ENCODE measurements around the gene TRIM65.

TRIM65 gene

DNA sequence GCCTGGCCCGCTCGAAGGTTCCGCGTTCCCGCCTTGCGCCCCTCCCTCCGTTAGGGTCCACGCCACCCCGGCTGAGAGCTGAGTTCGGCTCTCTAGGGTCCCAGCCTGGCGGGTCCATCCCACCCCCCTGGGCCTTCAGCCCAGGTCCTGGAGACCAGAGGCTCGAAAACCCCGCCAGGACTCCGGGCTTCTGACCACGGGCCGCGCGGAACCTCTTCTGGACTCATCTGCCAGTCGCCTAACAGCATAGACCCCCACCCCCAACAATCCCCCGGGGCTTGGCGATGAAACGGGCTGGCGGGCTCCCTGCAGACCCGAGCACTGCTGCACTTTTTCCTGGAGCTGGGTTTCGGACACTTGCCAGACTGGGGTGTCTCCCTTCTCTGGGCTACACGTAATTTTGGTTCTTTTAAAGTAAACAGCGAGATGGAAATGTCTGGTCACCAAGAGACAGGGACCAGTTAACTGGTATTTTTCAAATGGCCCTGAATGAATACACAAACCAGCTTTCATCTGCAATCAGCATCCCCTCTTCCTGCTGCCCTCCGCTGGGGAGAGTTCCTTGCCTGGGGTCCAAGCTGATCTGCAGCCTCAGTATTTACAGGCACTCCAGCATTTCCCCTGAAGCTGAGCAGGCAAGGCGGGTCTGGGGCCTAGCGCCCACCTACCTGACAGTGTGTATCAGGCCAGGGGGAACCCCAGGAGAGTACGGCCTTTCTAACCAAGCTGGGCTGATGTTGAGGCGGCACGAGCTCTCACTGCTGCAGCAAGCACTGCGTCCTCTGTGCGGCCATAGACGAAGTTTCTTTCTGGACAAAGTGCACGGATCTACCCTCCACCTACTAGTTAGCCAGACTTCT lies 639 bp upstream of the TRIM65 start:
- Histone ChIP-seq H3K9ac (ENCODE audit: low read length in 5 of 5) (peak overlapping the region in 4 of 5 donors; percentile 43 to 77 (median 68)), H3K4me3 (ENCODE audit: low read depth in 1 of 5, low read length in 5 of 5) (peak overlapping the region in 4 of 5 donors; percentile 22 to 83 (median 60)), H3K27me3 (ENCODE audit: control insufficient read depth in 5 of 5, insufficient read depth in 4 of 5, low read length in 5 of 5) (no peaks in the 10 kb centered on the region), H3K36me3 (ENCODE audit: control insufficient read depth in 5 of 5, insufficient read depth in 5 of 5, low read length in 5 of 5) (peaks cover 0 to 49% (median 42%) of the 10 kb centered on the region in 5 donors), H3K9me3 (ENCODE audit: control insufficient read depth in 5 of 5, low read length in 5 of 5) (no peaks in the 10 kb centered on the region), H3K4me1 (ENCODE audit: control insufficient read depth in 5 of 5, insufficient read depth in 5 of 5, low read length in 5 of 5) (peaks cover 2 to 50% (median 30%) of the 10 kb centered on the region in 5 donors), H3K27ac (ENCODE audit: low read depth, low read length) (peak overlapping the region; percentile 76)

DNA sequence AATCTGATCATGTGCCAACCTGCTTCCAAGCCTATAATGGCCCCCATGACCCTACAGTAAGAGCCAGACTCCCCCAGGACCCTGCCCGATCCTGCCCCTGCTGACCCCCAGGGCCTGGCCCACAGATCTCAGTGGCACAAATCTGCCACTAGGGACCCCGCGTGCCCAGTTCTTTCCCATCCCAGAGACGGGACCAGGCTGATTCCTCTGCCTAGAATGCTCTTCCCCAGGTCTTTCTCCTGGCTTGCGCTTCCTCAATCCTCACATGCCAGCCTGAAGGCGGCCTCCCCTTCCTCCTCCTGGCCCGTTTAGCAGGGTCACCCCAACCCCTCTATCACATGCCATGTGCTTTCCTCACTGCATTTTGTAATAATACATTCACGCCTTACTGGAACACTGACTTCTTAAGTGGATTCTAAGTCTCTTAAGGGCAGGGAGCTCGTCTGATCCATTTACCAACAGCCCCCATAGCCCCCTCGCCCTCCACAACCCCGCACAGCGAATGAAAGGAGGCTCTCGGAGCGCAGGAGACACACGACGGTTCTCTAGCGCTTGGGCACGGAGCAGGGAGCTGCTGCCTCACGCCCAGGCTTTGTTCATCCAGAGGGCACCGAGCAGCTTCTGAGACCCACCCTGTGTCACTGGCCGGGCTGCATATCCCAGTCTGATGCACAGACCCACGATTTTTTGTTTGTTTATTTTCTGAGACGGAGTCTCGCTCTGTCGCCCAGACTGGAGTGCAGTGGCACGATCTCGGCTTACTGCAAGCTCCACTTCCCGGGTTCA lies 1.2 kb downstream of the TRIM65 start:
- Histone ChIP-seq H3K4me1 (ENCODE audit: control insufficient read depth in 5 of 5, insufficient read depth in 5 of 5, low read length in 5 of 5) (peaks cover 2 to 55% (median 30%) of the 10 kb centered on the region in 5 donors), H3K27ac (ENCODE audit: low read depth, low read length) (peak overlapping the region; percentile 76), H3K36me3 (ENCODE audit: control insufficient read depth in 5 of 5, insufficient read depth in 5 of 5, low read length in 5 of 5) (peaks cover 0 to 49% (median 40%) of the 10 kb centered on the region in 5 donors)

DNA sequence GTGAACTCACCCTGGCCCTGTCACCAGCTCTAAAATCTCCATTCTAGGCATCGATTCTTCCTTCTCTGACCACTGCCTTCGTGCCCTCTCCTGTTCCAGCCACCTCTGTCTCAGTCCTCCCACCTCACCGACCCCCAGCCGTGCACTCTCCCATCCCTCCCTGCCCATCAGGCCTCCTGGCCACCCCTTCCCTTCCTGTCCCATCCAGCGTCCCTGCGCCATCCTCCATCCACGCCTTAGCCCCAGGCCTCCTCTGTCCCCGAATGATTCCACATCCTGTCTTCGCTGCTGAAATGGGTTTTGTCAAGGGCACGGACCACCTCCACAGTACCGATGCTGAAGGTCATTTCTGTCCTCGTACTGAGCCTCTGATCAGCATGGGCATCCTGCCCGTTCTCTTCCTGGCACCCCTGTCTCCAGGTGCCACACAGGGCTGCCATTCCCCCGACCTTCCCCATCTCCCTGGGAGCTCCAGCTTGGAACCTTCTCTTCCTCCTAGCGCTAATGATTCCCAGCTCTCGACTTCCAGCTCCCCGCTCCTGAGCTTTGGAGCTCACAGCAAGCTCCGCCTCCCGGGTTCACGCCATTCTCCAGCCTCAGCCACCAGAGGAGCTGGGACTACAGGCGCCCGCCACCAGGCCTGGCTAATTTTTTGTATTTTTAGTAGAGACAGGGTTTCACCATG lies 2.6 kb downstream of the TRIM65 start:
- Histone ChIP-seq H3K27ac (ENCODE audit: low read depth, low read length) (no peak overlapping the region), H3K4me3 (ENCODE audit: low read depth in 1 of 5, low read length in 5 of 5) (no peak overlapping the region), H3K27me3 (ENCODE audit: control insufficient read depth in 5 of 5, insufficient read depth in 4 of 5, low read length in 5 of 5) (no peaks in the 10 kb centered on the region), H3K9ac (ENCODE audit: low read length in 5 of 5) (peak overlapping the region in 3 of 5 donors; percentile 16 to 53 (median 33)), H3K9me3 (ENCODE audit: control insufficient read depth in 5 of 5, low read length in 5 of 5) (no peaks in the 10 kb centered on the region), H3K4me1 (ENCODE audit: control insufficient read depth in 5 of 5, insufficient read depth in 5 of 5, low read length in 5 of 5) (peaks cover 2 to 44% (median 30%) of the 10 kb centered on the region in 5 donors), H3K36me3 (ENCODE audit: control insufficient read depth in 5 of 5, insufficient read depth in 5 of 5, low read length in 5 of 5) (peaks cover 0 to 51% (median 40%) of the 10 kb centered on the region in 5 donors)

More for the DNA sequence above, 1.2 kb downstream of the TRIM65 start:
- H3K27me3 ChIP-seq (ENCODE audit: control insufficient read depth in 5 of 5, insufficient read depth in 4 of 5, low read length in 5 of 5) = no peaks in the 10 kb centered on the region
- no peaks in the 10 kb centered on the region for H3K9me3 ChIP-seq (ENCODE audit: control insufficient read depth in 5 of 5, low read length in 5 of 5)
- H3K9ac ChIP-seq (ENCODE audit: low read length in 5 of 5) = peak overlapping the region in 4 of 5 donors; percentile 63 to 78 (median 73)
- peak overlapping the region; percentile 59 to 83 (median 66) for H3K4me3 ChIP-seq (ENCODE audit: low read depth in 1 of 5, low read length in 5 of 5)

DNA sequence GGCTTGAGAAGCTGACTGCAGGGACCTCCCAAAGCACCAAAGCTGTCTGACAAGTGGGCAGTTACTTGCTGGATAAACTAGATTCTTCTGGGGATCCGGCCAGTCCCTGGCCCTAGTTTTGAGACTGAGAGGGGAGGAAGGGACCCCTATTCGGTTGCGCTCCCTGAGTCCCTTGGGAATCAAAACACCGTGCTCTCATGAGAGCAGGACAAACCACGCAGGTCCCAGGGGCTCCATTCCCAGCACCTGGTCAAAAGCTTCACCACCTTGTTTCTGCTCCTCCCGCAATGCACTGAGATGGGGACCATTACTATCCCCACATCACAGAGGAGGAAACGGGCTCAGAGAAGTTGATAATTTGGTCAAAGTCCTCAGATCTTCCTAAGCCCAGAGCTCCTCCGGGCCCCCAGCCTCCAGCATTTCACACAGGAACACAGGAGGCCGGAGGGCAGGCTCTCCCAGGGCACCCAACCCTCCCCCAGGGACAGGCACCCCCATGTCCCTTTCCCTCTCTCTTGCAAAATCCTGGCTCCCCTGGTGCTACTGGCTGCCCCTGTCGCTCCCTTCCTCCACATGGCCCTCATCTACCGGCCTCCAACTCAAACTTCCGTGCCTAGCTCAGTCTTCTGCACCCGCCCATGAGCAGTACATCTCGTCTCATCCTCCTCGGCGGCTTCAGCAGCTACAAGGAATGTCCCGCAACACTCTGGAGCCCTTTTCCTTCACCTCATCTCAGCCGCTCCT lies 3.3 kb downstream of the TRIM65 start:
- peak overlapping the region in 2 of 5 donors; percentile 7 to 33 for H3K9ac ChIP-seq (ENCODE audit: low read length in 5 of 5)
- H3K36me3 ChIP-seq (ENCODE audit: control insufficient read depth in 5 of 5, insufficient read depth in 5 of 5, low read length in 5 of 5) = peaks cover 0 to 45% (median 34%) of the 10 kb centered on the region in 5 donors
- H3K27me3 ChIP-seq (ENCODE audit: control insufficient read depth in 5 of 5, insufficient read depth in 4 of 5, low read length in 5 of 5) = no peaks in the 10 kb centered on the region
- peaks cover 2 to 43% (median 30%) of the 10 kb centered on the region in 5 donors for H3K4me1 ChIP-seq (ENCODE audit: control insufficient read depth in 5 of 5, insufficient read depth in 5 of 5, low read length in 5 of 5)
- no peaks in the 10 kb centered on the region for H3K9me3 ChIP-seq (ENCODE audit: control insufficient read depth in 5 of 5, low read length in 5 of 5)
- H3K4me3 ChIP-seq (ENCODE audit: low read depth in 1 of 5, low read length in 5 of 5) = no peak overlapping the region
- no peak overlapping the region for H3K27ac ChIP-seq (ENCODE audit: low read depth, low read length)

DNA sequence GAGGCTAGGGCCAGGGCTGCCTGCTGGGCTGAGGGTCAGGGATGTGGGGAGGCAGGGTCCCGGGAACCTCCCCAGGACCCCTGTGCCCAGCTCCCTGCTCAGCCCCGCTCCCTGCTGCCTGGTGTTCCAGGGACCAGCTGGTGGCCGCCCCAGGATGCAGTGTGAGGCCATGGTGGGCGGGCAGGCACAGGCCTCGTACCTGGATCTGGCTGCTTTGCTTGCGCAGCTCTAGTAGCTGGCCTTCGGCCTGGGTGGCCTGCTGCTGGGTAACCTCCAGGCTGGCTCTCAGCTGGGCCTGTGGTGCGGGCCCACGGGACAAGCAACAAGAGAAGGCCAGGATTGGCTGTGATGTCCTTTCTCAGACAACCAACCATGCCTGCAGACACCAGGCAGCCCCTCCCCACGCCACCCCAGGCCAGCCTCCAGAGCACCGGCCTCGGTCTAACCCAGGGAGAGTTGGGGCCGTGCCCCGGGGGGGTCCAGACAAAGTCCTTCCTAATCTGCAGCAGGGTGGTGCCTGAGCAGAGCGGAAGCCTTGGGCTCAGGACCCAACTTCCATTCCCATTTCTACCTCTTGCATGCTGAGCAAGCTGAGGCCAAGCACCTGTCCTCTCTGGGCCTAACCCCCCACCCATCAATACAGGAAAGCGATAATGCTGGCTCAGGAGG lies 4.1 kb downstream of the TRIM65 start:
- H3K36me3 ChIP-seq (ENCODE audit: control insufficient read depth in 5 of 5, insufficient read depth in 5 of 5, low read length in 5 of 5) = peaks cover 0 to 38% (median 28%) of the 10 kb centered on the region in 5 donors
- H3K4me1 ChIP-seq (ENCODE audit: control insufficient read depth in 5 of 5, insufficient read depth in 5 of 5, low read length in 5 of 5) = peaks cover 2 to 43% (median 30%) of the 10 kb centered on the region in 5 donors
- no peaks in the 10 kb centered on the region for H3K9me3 ChIP-seq (ENCODE audit: control insufficient read depth in 5 of 5, low read length in 5 of 5)
- no peak overlapping the region for H3K4me3 ChIP-seq (ENCODE audit: low read depth in 1 of 5, low read length in 5 of 5)
- no peaks in the 10 kb centered on the region for H3K27me3 ChIP-seq (ENCODE audit: control insufficient read depth in 5 of 5, insufficient read depth in 4 of 5, low read length in 5 of 5)
- H3K9ac ChIP-seq (ENCODE audit: low read length in 5 of 5) = no peak overlapping the region
- H3K27ac ChIP-seq (ENCODE audit: low read depth, low read length) = no peak overlapping the region

DNA sequence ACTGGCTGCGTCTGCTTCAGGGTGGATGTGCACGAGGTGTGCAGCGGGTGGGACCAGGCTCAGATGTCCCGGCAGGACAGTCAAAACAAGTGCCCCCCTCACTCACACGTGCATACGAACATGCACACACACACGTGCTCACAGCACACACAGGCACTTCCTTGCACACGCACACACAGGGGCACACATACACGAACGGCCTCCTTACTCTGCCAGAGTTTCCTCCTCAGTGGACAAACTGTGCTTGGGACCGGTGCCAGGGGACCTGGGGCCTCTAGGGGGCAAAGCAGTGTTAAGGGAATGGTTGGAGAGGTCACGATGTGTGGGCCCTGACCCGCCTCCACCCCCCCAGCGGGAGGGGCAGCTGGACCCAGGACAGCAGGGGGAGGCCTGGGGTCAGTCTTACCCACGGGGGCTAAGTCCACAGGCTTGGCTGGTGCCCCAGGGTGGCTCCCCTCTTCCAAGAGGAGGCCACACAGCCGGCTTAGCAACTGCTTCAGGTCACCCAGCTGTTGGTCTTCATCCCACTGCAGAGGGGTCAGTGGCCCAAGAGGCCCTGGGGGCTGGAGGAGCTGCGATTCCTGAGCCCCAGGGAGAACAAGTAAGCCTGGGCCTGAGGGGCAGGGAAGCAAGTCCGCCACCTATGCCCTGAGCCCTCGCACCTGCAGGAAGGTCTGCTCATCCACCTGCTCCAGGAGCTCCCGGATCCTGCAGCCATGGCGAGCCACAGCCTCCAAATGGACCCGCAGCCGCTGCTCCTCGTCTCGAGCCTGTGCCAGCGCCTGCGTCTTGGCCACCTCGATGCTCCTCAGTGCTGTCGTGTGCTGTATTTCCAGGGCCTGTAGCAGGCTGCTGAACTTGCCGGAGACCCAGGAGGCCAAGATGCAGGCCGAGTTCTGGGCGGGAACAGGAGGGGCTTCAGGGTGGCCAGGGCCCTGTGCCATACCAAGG lies 4.9 kb downstream of the TRIM65 start:
- Histone ChIP-seq H3K9me3 (ENCODE audit: control insufficient read depth in 5 of 5, low read length in 5 of 5) (no peaks in the 10 kb centered on the region), H3K9ac (ENCODE audit: low read length in 5 of 5) (no peak overlapping the region), H3K36me3 (ENCODE audit: control insufficient read depth in 5 of 5, insufficient read depth in 5 of 5, low read length in 5 of 5) (peaks cover 0 to 38% (median 28%) of the 10 kb centered on the region in 5 donors), H3K27me3 (ENCODE audit: control insufficient read depth in 5 of 5, insufficient read depth in 4 of 5, low read length in 5 of 5) (no peaks in the 10 kb centered on the region), H3K27ac (ENCODE audit: low read depth, low read length) (no peak overlapping the region), H3K4me1 (ENCODE audit: control insufficient read depth in 5 of 5, insufficient read depth in 5 of 5, low read length in 5 of 5) (peaks cover 2 to 36% (median 23%) of the 10 kb centered on the region in 5 donors), H3K4me3 (ENCODE audit: low read depth in 1 of 5, low read length in 5 of 5) (no peak overlapping the region)

DNA sequence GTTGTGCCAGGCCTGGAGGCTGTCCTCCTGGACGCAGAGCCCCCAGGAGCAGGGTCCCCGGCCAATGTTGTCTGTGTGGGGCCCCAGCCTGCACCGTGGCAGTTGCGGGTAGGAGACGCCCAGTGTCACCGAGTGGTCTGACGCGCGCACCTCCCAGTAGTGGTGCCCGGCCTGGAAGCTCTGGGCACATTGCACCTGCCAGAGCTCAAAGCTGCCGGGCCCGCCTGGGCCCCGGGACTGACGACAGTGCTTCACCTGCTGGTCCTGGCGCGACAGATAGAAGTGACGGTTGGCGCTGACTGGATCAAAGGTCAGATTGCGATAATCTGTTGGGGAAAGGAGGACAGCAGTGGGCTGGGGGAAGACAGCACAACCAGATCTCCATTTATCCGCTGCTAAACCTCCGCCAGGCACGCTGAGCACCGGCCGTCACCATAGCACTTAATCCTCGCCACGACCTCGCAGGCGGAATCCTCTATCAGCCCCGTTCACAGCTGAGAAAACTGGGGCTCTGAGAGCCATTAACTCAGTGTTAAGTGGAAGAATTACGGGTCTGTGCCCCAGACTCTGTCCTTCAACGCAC lies 5.6 kb downstream of the TRIM65 start:
- Histone ChIP-seq H3K4me1 (ENCODE audit: control insufficient read depth in 5 of 5, insufficient read depth in 5 of 5, low read length in 5 of 5) (peaks cover 2 to 36% (median 23%) of the 10 kb centered on the region in 5 donors), H3K36me3 (ENCODE audit: control insufficient read depth in 5 of 5, insufficient read depth in 5 of 5, low read length in 5 of 5) (peaks cover 0 to 38% (median 28%) of the 10 kb centered on the region in 5 donors), H3K27ac (ENCODE audit: low read depth, low read length) (no peak overlapping the region)

DNA sequence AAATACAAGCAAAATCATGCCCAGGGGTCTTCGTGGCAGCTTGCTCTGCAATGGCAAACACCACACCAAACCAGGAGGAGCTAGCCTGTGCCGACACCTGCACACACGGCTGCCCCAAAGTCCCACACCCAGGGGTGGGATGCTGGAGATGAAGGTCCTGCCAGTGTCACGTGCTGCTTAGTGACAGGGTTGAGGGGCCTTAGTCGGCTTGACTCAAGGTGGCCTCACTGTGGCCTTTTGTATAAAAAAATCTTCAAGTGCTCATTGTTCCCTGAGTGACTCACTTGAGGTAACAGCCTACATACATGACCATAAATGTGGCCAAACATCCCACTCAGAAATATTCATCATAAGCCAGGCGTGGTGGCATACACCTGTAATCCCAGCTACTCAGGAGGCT lies 7.3 kb downstream of the TRIM65 start:
- no peak overlapping the region for H3K9ac ChIP-seq (ENCODE audit: low read length in 5 of 5)
- no peak overlapping the region for H3K4me3 ChIP-seq (ENCODE audit: low read depth in 1 of 5, low read length in 5 of 5)
- peaks cover 0 to 22% (median 9%) of the 10 kb centered on the region in 5 donors for H3K4me1 ChIP-seq (ENCODE audit: control insufficient read depth in 5 of 5, insufficient read depth in 5 of 5, low read length in 5 of 5)
- H3K27ac ChIP-seq (ENCODE audit: low read depth, low read length) = no peak overlapping the region
- H3K9me3 ChIP-seq (ENCODE audit: control insufficient read depth in 5 of 5, low read length in 5 of 5) = no peaks in the 10 kb centered on the region
- H3K27me3 ChIP-seq (ENCODE audit: control insufficient read depth in 5 of 5, insufficient read depth in 4 of 5, low read length in 5 of 5) = no peaks in the 10 kb centered on the region
- peaks cover 0 to 38% (median 28%) of the 10 kb centered on the region in 5 donors for H3K36me3 ChIP-seq (ENCODE audit: control insufficient read depth in 5 of 5, insufficient read depth in 5 of 5, low read length in 5 of 5)

More for the DNA sequence above, 5.6 kb downstream of the TRIM65 start:
- no peak overlapping the region for H3K9ac ChIP-seq (ENCODE audit: low read length in 5 of 5)
- no peaks in the 10 kb centered on the region for H3K9me3 ChIP-seq (ENCODE audit: control insufficient read depth in 5 of 5, low read length in 5 of 5)
- no peaks in the 10 kb centered on the region for H3K27me3 ChIP-seq (ENCODE audit: control insufficient read depth in 5 of 5, insufficient read depth in 4 of 5, low read length in 5 of 5)
- H3K4me3 ChIP-seq (ENCODE audit: low read depth in 1 of 5, low read length in 5 of 5) = no peak overlapping the region

Measured in subcutaneous abdominal adipose tissue (tissue), 5 donors.